Lower lobe of right lung (tissue), 2 donors: ENCODE data around the gene GRM7. TPM values are rescaled to one million over a fixed set of nuclear protein-coding genes. Genes with fewer than 3 reads are reported as not detected.

Experiments
- ATAC-seq, 2 donors: fragments of 200-7000 bp; cut with Tn5 transposase; one replicate each; pipeline ENCODE4 v1.9.1; 2020 to 2022; ENCODE audit warnings: mild to moderate bottlenecking in 2 of 2, moderate library complexity in 2 of 2
- DNase-seq: peaks from one replicate; pipeline ENCODE4 v3.0.0-alpha.2; 2020
- H3K27ac ChIP-seq: fragments of 200-600 bp; one replicate; pipeline ENCODE4 v1.8.0; 2022
- H3K27me3 ChIP-seq: fragments of 200-600 bp; one replicate; pipeline ENCODE4 v1.8.0; 2022; ENCODE audit warnings: low read depth
- H3K36me3 ChIP-seq: fragments of 200-600 bp; one replicate; pipeline ENCODE4 v1.8.0; 2022; ENCODE audit warnings: mild to moderate bottlenecking
- H3K4me1 ChIP-seq: fragments of 200-600 bp; one replicate; pipeline ENCODE4 v1.8.0; 2022
- H3K4me3 ChIP-seq: fragments of 200-600 bp; one replicate; pipeline ENCODE4 v1.8.0; 2022; ENCODE audit warnings: mild to moderate bottlenecking
- H3K9me3 ChIP-seq: fragments of 200-600 bp; one replicate; pipeline ENCODE4 v1.8.0; 2022
- intact Hi-C: fragments of 100-400 bp; cut with DNase I; formaldehyde crosslinking; loops from one replicate; pipeline ENCODE4 v1.11.0; 2022
- total RNA-seq: library from RNA; stranded (reverse); fragmentation: NEBNext Ultra II Directional; extraction: Animal tissue kit (Norgen Biotek cat#: 25700); gene quantifications from one replicate; pipeline ENCODE4 v1.2.1, GENCODE V29; 2021
- TF ChIP-seq, protein P1 (sequence below): fragments of 200-600 bp; IDR thresholded peaks from one replicate; pipeline ENCODE4 v1.8.0; 2022; ENCODE audit warnings: antibody characterized with exemption, mild to moderate bottlenecking
- donor health status: DM: no; HTN: yes; CAD: no; lungs with severe emphysema.

Gene GRM7
- total RNA-seq, 1 donor from 2014 or later: 0.86 TPM

DNA sequence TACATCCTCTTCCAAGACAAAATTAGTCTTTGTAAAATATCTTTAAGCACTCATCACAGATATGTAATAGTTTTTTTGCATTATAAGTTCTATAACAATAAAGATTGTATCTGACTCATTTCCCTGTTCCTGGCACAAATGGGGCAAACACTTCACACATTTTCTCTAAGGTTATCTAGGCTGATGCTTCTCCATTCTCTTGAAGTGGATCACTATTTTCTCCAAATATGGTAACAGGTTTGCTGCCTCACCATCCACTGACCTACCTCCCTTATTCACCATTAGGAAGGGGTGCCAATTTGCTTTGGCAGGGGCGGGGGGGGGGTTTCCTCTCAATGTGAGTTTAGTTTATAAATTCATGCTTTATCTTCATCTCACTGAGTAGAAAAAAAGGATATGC lies 873.0 kb downstream of the GRM7 start:
- ATAC-seq (no peak), DNase-seq (no peak)
- no peak overlapping the region for H3K27ac ChIP-seq
- TF ChIP-seq, protein P1, sequence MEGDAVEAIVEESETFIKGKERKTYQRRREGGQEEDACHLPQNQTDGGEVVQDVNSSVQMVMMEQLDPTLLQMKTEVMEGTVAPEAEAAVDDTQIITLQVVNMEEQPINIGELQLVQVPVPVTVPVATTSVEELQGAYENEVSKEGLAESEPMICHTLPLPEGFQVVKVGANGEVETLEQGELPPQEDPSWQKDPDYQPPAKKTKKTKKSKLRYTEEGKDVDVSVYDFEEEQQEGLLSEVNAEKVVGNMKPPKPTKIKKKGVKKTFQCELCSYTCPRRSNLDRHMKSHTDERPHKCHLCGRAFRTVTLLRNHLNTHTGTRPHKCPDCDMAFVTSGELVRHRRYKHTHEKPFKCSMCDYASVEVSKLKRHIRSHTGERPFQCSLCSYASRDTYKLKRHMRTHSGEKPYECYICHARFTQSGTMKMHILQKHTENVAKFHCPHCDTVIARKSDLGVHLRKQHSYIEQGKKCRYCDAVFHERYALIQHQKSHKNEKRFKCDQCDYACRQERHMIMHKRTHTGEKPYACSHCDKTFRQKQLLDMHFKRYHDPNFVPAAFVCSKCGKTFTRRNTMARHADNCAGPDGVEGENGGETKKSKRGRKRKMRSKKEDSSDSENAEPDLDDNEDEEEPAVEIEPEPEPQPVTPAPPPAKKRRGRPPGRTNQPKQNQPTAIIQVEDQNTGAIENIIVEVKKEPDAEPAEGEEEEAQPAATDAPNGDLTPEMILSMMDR: no peak
- no peak overlapping the region for H3K4me3 ChIP-seq
- no peaks in the 10 kb centered on the region for H3K36me3 ChIP-seq
- H3K4me1 ChIP-seq: no peaks in the 10 kb centered on the region
- no peaks in the 10 kb centered on the region for H3K9me3 ChIP-seq
- intact Hi-C loops: no loop called here
- H3K27me3 ChIP-seq: no peaks in the 10 kb centered on the region

DNA sequence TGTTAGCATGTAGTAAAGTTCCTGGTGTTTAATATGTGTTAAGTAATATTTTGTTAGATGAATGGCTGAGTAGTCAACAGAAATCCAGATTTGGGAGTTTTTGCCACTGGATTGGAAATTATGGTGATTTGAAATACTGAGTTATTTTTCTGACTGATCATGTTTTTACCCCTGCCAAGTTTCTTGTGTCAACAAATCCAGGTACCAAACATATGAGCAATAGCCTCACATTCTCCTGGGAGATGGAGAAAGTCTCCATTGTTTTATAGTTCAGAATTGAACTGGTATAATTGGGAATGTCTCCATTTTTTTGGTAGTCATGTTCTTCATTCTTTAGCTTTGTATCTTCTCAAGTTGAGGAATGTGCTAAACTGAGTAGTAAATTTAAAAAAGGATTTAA lies 873.5 kb downstream of the GRM7 start:
- TF ChIP-seq, protein P1: no peak
- intact Hi-C loops: no loop called here
- no peak for ATAC-seq
- Histone ChIP-seq H3K27ac (no peak overlapping the region), H3K4me3 (no peak overlapping the region), H3K27me3 (no peaks in the 10 kb centered on the region), H3K9me3 (no peaks in the 10 kb centered on the region), H3K4me1 (no peaks in the 10 kb centered on the region), H3K36me3 (no peaks in the 10 kb centered on the region)
- DNase-seq: no peak

DNA sequence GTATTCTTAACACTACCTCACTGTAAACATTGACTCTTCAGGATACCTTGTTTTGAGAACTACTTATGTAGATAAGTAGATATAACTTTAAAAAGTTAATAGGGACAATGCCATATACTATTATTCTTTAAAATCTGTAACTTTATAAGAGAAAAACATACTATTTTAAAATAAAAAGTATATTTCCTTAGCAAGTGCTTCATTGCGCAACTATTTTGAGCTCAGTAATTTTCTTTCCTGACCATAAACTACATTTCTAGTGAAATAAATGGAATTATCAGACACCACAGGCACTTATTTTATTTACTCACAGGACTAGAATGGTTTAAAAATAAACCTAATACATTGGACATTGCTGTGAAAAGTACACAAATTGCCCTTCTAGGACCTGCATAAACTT lies 876.3 kb downstream of the GRM7 start:
- Histone ChIP-seq H3K27me3 (no peaks in the 10 kb centered on the region), H3K36me3 (no peaks in the 10 kb centered on the region), H3K4me1 (no peaks in the 10 kb centered on the region), H3K9me3 (no peaks in the 10 kb centered on the region), H3K4me3 (no peak overlapping the region), H3K27ac (no peak overlapping the region)
- intact Hi-C loops: no loop called here
- DNase-seq: no peak
- ATAC-seq: no peak
- TF ChIP-seq, protein P1: no peak

DNA sequence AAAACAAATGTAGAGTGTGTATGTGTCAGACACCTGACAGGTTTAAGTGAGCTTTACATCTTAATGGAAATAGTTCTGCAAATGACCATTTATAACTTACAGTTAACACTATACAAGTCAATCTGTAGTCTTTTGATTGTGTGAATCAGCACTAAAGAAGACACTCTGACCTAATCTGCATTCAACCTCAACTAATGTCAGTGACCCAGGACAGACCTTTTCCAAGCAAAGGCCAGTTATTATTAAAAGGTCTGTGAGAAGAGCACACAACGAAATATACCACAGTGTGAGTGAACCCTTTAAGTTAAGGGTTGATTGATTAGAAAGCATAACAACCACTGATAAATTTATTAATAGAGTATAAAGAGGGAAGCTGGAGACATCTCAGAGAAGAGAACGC lies 878.8 kb downstream of the GRM7 start:
- ATAC-seq: no peak
- Histone ChIP-seq H3K36me3 (no peaks in the 10 kb centered on the region), H3K27me3 (no peaks in the 10 kb centered on the region), H3K27ac (no peak overlapping the region), H3K9me3 (no peaks in the 10 kb centered on the region), H3K4me3 (no peak overlapping the region), H3K4me1 (no peaks in the 10 kb centered on the region)
- TF ChIP-seq, protein P1: no peak
- DNase-seq: no peak
- intact Hi-C loops: no loop called here

DNA sequence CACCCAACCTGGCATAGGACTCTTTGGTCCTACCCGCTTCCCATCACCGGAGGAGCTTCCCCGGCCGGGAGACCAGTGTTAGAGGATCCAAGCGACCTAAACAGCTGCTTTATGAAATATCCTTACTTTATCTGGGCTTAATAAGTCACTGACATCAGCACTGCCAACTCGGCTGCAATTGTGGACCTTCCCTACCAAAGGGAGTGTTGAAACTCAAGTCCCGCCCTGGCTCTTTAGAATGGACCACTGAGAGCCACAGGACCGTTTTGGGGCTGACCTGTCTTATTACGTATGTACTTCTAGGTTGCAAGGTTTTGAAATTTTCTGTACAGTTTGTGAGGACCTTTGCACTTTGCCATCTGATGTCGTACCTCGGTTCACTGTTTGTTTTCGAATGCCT lies 879.5 kb downstream of the GRM7 start:
- H3K9me3 ChIP-seq: no peaks in the 10 kb centered on the region
- no peak for DNase-seq

More for the DNA sequence above, 879.5 kb downstream of the GRM7 start:
- Histone ChIP-seq H3K27ac (no peak overlapping the region), H3K27me3 (no peaks in the 10 kb centered on the region), H3K4me1 (no peaks in the 10 kb centered on the region), H3K36me3 (no peaks in the 10 kb centered on the region), H3K4me3 (no peak overlapping the region)
- intact Hi-C loops: no loop called here
- ATAC-seq: no peak
- TF ChIP-seq, protein P1: no peak
